Fibroblast of skin of scalp (primary cell): ENCODE measurements around the gene GLYAT.
A peak's percentile ranks its signal among the peaks of the same experiment; 100 is the strongest.

Source experiments
- DNase-seq: peaks from one replicate; pipeline ENCODE4 v3.0.0-alpha.2; 2013

GLYAT gene

DNA sequence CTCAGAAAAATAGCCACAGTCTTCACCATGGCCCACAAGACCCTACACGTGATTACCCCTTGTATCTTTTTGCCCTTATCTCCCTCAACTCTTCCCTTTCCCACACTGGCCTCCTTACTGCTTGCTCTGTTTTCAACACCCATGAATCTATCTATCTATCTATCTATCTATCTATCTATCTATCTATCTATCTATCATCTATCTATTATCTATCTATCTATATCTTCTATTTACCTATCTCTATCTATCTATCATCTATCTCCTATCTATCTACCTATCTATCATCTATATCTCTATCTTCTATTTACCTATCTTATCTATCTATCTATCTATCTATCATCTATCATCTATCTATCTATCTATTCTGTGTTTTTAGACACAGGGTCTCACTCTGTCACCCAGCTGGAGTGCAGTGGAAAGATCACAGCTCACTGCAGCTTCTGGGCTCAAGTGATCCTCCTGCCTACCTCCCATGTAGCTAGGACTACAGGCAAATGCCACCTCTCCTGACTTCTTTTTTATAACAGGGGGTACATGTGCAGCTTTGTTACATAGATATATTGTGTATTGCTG lies 55.1 kb downstream of the GLYAT start:
- DNase-seq = no peak

DNA sequence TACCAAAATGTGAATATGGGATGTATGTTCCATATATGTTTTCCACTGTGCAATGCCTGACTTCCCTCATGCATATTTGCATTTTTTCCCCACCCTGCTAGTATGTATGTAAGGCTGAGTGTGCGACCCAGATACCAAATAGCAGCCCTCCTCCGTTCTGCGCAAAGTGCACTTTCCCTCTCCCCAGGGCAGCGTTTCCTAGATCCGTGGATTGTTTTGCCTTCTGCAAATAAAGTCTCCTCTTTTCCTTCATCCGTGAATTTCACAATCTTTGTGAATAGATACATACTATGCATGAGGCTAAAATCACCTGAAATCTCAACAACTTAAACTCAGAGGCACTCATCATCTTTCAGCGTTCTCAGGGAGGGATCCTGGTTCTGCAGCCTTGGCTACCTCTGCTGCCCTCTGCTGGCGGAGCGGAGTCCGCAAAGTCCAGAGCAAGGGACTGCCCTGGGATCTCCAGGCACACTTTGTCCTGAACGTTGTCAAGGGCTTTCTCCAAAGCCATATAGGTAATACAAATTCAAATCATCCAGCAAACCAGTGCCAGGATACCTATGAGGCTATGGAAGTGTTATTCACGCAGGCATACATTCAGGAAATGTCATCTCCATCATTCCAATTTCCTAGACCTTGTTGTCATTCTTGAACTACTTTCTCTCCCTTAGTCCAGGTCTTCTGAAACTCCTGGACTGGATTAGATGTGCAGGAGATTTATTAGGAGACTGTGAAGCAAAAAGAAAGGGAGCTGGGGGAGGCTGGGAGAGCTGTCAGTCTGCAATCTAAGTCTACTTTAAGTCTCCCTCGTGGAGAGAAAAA lies 56.2 kb downstream of the GLYAT start:
- peak; percentile 54 for DNase-seq

DNA sequence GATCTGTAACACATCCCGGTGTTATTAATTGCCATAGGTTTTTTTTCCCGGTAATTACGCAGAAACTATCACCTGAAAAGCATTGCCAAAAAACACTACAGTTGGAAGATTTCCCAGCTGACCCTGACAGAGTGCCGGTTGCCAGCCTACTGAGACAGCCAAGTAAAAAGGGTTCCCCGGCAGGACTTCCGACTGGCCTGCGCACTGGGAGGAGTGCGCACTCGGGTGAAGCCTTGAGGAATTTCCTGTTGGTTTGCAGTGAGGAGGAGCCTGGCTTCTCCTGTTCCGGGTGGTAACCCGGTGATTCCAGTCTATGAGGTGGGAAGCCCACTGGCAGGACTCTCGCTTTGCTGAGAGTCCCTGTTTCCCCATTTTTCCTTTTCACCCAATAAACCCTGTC lies 57.1 kb downstream of the GLYAT start:
- DNase-seq = no peak

DNA sequence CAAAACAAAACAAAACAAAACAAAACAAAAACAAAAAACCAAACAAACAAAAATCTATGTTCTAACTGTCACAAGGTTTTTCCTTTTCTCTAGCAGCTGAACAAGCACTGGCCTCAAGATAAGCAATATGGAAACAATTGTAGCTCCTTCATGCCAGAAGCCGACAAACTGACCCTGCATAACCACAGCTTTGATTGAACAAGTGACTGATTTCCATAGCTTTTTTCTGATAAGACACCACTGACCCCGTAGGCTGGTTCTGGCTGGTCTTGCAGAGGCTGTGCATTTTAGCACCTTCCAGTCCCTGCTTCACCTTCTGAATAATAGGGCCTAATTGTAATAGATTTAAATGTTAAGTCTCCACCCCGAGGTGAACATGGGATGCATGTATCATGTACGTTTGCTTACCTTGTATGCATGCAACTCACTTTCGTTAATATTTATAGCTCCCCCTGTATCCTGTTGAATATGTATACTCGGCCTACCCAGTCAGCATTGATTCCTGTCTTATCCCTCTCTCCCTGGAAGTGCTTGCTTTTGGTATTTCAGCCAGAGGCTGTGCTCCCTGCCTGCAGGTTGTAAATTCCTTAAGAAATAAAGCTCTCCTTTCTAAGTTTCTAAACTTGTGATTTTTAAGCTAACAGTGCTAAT lies 59.6 kb downstream of the GLYAT start:
- DNase-seq = no peak

DNA sequence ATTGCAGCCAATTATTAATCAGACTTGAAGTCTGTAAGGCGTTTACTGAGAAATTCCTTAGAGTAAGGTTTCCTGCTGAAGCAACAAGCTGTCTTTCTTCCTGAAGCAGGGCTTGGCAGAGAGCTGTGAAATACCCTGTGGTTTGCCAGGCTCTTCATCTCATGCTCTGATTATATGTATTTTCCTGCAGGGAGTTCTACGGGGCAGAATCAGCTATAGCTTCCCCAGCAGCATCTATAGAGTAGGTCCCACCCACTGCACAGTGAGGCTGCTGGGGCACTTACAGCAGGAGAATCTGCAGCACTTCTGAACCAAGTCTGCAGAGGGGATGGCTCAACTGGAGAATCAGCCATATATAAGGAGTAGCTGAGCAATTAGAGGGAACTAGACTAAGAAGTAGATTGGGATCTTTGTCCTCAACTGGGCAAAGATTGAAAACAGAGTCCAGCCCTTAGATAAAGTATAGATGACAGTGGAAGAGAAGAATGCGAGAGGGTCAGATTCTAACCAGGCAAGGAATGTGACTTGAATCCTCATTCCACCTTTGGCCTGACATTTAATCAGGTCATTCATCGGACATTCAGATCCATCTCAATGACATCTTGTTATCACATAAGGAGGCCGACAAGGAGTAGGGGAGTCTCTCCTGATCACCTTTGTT lies 71.7 kb downstream of the GLYAT start:
- no peak for DNase-seq

DNA sequence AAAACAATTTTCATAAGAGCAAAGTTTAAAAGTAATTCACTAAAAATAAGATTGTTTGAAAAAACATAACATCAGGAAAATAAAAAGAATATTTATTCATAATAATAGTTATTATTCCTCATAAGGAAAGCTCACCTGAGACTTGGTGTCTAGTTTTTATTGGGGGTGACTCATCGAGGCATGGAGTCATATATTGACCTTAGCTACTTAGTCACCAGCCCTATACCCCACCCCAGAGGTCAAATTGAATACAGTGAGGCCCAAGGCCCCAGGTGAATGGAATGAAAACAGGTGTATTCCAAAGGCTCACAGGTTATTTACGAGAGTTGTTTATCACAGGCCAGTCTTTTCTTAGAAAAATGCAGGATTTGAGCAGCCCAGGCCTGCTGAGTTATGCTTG lies 72.3 kb downstream of the GLYAT start:
- no peak for DNase-seq
